Central memory CD8-positive, alpha-beta T cell (primary cell): ENCODE data around the gene APEX2.
"Not testable (repeated sequence)": the region's sequence is repeated elsewhere in the genome, so short reads cannot be mapped to it uniquely, and the experiment has no call there.

Source experiments
- ATAC-seq: fragments of 150-1000 bp; cut with Tn5 transposase; replicated peaks from 2 replicates; pipeline ENCODE4 v1.10.0; 2022; ENCODE audit warnings: mild to moderate bottlenecking, moderate FRiP score, moderate number of reproducible peaks; ENCODE audit not compliant: poor library complexity, severe bottlenecking; ENCODE audit errors: extremely low read depth
- DNase-seq, 2 donors: peaks; one replicate each; pipeline ENCODE4 v3.0.0; 2021; ENCODE audit warnings: low spot score in 2 of 2
- H3K27ac Mint-ChIP-seq: one replicate; pipeline ENCODE4 v1.8.0; 2022; ENCODE audit warnings: low read depth, mild to moderate bottlenecking, moderate library complexity, mixed read lengths
- H3K27me3 Mint-ChIP-seq: one replicate; pipeline ENCODE4 v1.8.0; 2022; ENCODE audit warnings: mixed read lengths
- H3K36me3 Mint-ChIP-seq: one replicate; pipeline ENCODE4 v1.8.0; 2022; ENCODE audit warnings: mild to moderate bottlenecking, moderate library complexity, mixed read lengths; ENCODE audit not compliant: insufficient read depth
- H3K4me1 Mint-ChIP-seq: one replicate; pipeline ENCODE4 v1.8.0; 2022; ENCODE audit warnings: mixed read lengths
- H3K4me3 Mint-ChIP-seq: one replicate; pipeline ENCODE4 v1.8.0; 2022; ENCODE audit warnings: mild to moderate bottlenecking, moderate library complexity, mixed read lengths
- H3K9me3 Mint-ChIP-seq: one replicate; pipeline ENCODE4 v1.8.0; 2022; ENCODE audit warnings: mixed read lengths

The APEX2 gene, protein sequence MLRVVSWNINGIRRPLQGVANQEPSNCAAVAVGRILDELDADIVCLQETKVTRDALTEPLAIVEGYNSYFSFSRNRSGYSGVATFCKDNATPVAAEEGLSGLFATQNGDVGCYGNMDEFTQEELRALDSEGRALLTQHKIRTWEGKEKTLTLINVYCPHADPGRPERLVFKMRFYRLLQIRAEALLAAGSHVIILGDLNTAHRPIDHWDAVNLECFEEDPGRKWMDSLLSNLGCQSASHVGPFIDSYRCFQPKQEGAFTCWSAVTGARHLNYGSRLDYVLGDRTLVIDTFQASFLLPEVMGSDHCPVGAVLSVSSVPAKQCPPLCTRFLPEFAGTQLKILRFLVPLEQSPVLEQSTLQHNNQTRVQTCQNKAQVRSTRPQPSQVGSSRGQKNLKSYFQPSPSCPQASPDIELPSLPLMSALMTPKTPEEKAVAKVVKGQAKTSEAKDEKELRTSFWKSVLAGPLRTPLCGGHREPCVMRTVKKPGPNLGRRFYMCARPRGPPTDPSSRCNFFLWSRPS

DNA sequence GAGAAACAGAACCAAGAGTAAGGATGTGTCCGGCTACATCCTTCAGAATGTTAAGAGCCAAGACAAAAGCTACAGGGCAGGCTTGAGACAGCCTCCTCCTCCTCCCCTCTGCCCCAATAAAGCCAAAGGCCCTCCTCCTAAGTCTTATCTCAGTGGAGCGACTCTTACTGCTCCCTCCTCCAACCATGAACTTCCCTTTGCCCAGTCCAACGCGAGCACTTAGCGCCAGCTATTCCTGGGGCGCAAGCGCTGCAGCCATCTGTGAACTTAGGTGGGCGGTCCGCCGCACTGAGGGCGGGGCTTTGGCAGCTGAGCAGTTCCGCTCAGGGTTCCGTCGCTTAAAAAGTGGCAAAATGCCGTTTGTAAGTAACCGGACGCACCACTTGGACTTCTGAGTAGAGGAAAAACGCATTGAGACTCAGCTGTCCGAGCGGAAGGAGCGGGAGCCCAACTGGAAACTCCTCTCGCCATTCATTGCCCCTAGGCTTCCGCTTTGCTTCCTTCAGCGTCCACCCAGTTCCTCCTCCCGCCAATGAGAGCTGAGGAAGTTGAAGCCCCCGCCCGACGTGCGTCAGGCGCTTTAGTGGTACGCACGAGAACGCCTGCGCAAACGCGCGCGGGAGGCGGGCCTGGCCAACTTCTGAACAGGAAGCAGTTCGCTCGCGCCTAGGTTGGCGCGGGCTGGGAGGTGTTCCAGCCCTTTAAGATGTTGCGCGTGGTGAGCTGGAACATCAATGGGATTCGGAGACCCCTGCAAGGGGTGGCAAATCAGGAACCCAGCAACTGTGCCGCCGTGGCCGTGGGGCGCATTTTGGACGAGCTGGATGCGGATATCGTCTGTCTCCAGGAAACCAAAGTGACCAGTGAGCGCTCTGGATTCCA is at the start of gene APEX2:
APEX2 (plus strand) TSS at position 647 of the 882 bp plus-strand sequence; CDS start at position 707, 60 bp downstream.
- ATAC-seq (peak; percentile 95), DNase-seq (peak; percentile 60 to 78)
- Mint-ChIP-seq H3K36me3 (peaks cover 24% of the 10 kb centered on the region), H3K27me3 (no peaks in the 10 kb centered on the region), H3K4me3 (peak within 1 kb of the TSS; percentile 94), H3K9me3 (no peaks in the 10 kb centered on the region), H3K27ac (peak within 1 kb of the TSS; percentile 94), H3K4me1 (peaks cover 35% of the 10 kb centered on the region)

DNA sequence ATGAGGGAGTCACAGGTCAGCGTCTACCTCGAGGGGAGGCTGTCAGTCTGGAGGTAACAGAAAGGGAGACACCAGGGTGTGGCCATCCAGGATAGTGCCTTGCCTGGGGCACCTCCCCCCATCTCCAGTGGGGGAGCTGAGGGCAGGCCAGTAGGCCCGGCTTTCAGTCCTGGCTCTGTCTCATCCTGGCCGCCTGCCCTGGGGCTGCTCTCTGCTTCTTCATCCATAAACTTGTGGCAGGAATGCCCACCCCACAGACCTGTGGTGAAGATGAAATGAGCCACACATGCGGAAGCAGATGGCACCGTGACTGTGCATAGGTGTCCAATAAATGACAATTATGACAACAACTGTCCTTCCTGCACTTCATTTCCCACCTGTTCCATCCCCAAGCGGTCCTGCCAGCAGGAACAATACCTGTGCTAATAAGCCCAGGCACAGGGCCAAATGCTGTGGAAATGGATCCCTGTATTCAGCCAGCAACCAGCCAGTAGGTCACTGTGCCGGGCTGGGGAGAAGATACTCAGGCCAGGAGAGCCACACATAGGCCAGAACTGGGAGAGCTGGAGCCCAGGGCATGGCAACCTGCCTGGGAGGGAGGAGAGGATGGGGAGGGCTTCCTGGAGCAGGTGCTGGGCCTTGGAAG is 49.3 kb upstream of the APEX2 start:
- Mint-ChIP-seq H3K9me3 (no peaks in the 10 kb centered on the region), H3K4me1 (no peaks in the 10 kb centered on the region), H3K36me3 (peaks cover 2% of the 10 kb centered on the region), H3K27ac (no peak overlapping the region), H3K4me3 (no peak overlapping the region), H3K27me3 (no peaks in the 10 kb centered on the region)
- DNase-seq (no peak), ATAC-seq (no peak)

DNA sequence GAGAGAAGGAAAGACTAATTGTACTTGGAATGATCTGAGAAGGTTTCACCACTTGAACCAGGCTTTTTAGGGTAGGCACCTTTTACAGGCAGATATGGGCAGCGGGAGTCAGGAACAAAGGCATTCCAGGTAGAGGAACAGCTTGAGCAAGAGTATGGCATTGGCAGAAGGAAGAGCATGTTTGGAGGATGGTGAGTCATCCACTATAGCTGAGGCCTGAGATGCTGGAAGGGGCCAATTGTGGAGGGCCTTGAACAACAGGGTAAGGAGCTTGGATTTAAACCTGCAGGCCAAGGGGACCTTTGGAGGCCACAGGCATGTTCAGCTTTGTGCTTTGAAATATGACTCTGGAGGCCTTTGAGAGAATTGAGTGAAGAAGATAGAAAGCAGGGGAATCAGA is 38.4 kb upstream of the APEX2 start:
- H3K4me1 Mint-ChIP-seq: peaks cover 8% of the 10 kb centered on the region
- H3K4me3 Mint-ChIP-seq: no peak overlapping the region
- DNase-seq (no peak), ATAC-seq (no peak)
- H3K27ac Mint-ChIP-seq: no peak overlapping the region
- H3K9me3 Mint-ChIP-seq: no peaks in the 10 kb centered on the region
- H3K36me3 Mint-ChIP-seq: peaks cover 5% of the 10 kb centered on the region
- no peaks in the 10 kb centered on the region for H3K27me3 Mint-ChIP-seq

DNA sequence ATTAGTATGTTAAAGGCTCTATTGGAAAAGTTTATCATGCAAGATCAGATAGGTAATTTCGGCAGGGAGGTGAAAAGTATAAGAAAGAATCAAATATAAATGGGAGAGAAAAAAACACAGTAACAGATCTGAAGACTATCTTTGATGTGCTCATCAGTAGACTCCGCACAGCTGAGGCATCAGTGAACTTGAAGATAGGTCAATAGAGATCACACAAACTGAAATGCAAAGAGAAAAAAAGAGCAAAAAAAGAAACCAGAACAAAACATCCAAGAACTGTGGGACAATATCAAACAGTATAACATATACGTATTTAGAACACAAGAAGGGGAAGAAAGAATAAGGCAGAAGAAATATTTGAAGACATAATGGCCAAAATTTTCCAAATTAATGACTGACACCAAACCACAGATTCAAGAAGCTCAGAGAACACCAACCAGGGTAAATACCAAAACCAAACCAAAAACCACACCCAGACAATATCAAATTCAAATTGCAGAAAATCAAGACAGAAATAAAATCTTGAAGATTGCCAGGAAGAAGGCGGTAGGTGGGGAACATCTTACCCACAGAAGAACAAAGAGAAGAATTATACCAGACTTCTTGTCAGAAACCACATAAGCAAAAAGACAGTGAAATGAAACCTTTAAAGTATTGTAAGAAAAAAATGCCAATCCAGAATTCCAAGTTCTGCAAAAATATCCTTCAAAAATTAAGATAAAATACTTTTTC is 35.2 kb upstream of the APEX2 start:
- ATAC-seq (no peak), DNase-seq (no peak)
- Mint-ChIP-seq H3K27ac (peak overlapping the region; percentile 17), H3K36me3 (peaks cover 5% of the 10 kb centered on the region), H3K9me3 (no peaks in the 10 kb centered on the region), H3K4me1 (peaks cover 8% of the 10 kb centered on the region), H3K4me3 (no peak overlapping the region), H3K27me3 (no peaks in the 10 kb centered on the region)

- ATAC-seq (no peak), DNase-seq (no peak)
- Mint-ChIP-seq H3K4me1 (no peaks in the 10 kb centered on the region), H3K27ac (no peak overlapping the region), H3K27me3 (peaks cover 32% of the 10 kb centered on the region), H3K36me3 (no peaks in the 10 kb centered on the region), H3K4me3 (no peak overlapping the region), H3K9me3 (no peaks in the 10 kb centered on the region)
Observed at GRCh38 chrX:54977387-54977786, 22.8 kb upstream of the APEX2 start.

DNA sequence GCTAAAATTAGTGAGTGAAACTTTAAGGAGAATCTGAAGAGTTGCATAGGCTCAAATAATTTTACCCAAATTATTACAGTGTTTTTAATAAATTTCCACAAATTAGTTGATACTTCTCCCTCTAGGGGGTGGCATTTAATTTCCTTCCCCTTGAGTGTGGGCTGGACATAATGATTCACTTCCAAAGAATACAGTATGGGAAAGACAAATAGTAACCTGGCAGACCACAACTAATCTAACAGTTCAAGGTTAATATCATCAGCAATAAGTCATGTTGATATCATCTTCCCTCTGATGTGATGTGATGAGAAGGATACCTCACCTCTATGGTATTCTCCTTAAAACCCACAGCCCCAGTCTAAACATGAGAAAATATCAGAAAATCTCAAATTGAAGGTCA is 21.7 kb upstream of the APEX2 start:
- ATAC-seq (no peak), DNase-seq (no peak)
- H3K27me3 Mint-ChIP-seq: peaks cover 23% of the 10 kb centered on the region
- H3K36me3 Mint-ChIP-seq: no peaks in the 10 kb centered on the region
- no peak overlapping the region for H3K4me3 Mint-ChIP-seq
- no peak overlapping the region for H3K27ac Mint-ChIP-seq
- H3K9me3 Mint-ChIP-seq: no peaks in the 10 kb centered on the region
- H3K4me1 Mint-ChIP-seq: no peaks in the 10 kb centered on the region

DNA sequence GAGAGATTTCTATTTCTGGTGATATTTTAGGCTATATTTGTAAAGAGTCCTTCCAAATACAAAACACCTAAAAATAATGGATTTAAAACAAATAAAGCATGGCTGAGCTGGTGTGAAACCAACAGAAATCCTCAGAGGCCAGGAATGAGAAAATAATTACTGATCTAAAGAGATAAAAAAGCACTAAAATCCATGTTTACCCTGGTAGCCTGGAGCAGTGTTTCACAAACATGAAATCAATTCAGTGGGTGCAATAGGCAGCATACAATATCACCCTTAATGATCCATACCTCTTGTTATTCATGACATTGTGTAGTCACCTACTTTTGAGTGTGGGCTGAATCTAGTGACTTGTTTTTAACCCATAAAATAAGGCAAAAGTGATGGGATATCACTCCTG is 20.7 kb upstream of the APEX2 start:
- H3K27me3 Mint-ChIP-seq: peaks cover 14% of the 10 kb centered on the region
- H3K4me3 Mint-ChIP-seq: no peak overlapping the region

DNA sequence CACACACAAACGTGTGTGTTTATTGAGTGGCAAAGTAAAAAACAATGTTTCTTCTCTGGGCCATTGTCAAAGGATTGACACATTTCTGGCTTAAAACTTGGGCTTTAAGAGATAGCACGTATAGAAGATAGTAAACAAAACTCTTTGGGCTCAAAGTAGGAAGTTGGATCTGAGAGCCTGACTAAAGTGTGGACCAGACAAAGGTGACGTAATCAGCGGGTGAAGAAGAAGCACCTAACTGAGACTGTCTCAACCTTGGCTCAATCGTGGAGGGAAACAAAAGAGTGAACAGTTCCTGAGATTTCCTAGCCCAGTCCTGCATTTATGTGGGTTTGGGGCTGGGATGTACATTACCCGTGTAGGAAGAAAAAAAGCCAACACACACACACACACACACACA is 19.8 kb upstream of the APEX2 start:
- Mint-ChIP-seq H3K9me3 (no peaks in the 10 kb centered on the region), H3K36me3 (no peaks in the 10 kb centered on the region), H3K4me1 (no peaks in the 10 kb centered on the region), H3K27ac (no peak overlapping the region), H3K27me3 (peaks cover 5% of the 10 kb centered on the region), H3K4me3 (no peak overlapping the region)
- no peak for ATAC-seq
- no peak for DNase-seq

More for the DNA sequence above, 20.7 kb upstream of the APEX2 start:
- Mint-ChIP-seq H3K4me1 (no peaks in the 10 kb centered on the region), H3K27ac (no peak overlapping the region), H3K9me3 (no peaks in the 10 kb centered on the region), H3K36me3 (no peaks in the 10 kb centered on the region)
- DNase-seq: no peak
- no peak for ATAC-seq

DNA sequence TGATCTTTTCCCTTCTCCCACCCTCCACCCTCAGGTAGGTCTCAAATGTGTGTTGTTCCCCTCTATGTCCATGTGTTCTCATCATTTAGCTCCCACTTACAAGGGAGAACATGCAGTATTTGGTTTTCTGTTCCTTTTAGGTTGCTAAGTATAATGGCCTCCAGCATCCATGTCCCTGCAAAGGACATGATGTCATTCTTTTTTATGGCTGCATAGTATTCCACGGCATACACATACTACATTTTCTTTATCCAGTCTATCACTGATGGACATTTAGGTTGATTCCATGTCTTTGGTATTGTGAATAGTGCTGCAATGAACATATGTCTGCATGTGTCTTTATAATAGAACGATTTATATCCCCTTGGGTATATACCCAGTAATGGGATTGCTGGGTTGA is 16.9 kb upstream of the APEX2 start:
- not testable (repeated sequence) for H3K36me3 Mint-ChIP-seq, H3K27ac Mint-ChIP-seq, DNase-seq, ATAC-seq, H3K4me1 Mint-ChIP-seq, H3K4me3 Mint-ChIP-seq, H3K27me3 Mint-ChIP-seq, H3K9me3 Mint-ChIP-seq

DNA sequence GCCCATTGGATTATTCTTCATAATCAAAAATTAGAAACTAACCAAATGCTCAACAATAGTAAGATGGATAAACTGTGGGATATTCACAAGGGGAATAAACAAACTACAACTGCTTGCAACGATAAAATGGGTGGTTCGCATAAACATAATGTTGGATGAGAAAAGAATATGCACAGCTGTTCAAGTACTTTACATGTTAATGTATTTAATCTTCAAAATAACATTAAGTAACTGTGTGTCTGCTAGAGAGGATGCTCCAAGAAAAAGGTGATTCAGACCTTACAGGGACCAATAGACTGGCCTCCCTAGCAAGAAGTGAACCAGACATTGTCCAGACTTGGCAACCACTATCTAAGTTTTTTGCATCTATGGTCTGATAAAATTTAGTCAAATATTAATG is 8.5 kb upstream of the APEX2 start:
- Mint-ChIP-seq H3K9me3 (no peaks in the 10 kb centered on the region), H3K36me3 (no peaks in the 10 kb centered on the region), H3K27me3 (no peaks in the 10 kb centered on the region), H3K4me3 (no peak overlapping the region), H3K27ac (no peak overlapping the region), H3K4me1 (no peaks in the 10 kb centered on the region)
- DNase-seq (no peak), ATAC-seq (no peak)

GRCh38 chrX:54992911-54993622 is 7.1 kb upstream of the APEX2 start:
- ATAC-seq (no peak), DNase-seq (no peak)
- Mint-ChIP-seq H3K36me3 (no peaks in the 10 kb centered on the region), H3K9me3 (no peaks in the 10 kb centered on the region), H3K4me1 (no peaks in the 10 kb centered on the region), H3K27ac (no peak overlapping the region), H3K27me3 (no peaks in the 10 kb centered on the region), H3K4me3 (no peak overlapping the region)
